Superior temporal gyrus (tissue), 1 donor: ENCODE measurements around the gene CYLD.

Experiments used
- DNase-seq: peaks from one replicate; pipeline ENCODE4 v3.0.0-alpha.2; 2016; ENCODE audit errors: extremely low spot score

Gene CYLD

GRCh38 chr16:50816901-50817555 is 75.1 kb downstream of the CYLD start:
- no peak for DNase-seq

GRCh38 chr16:50818380-50818779 is 76.5 kb downstream of the CYLD start:
- DNase-seq, result no peak

GRCh38 chr16:50819706-50820105 is 77.8 kb downstream of the CYLD start:
- no peak for DNase-seq

GRCh38 chr16:50820225-50820624 is 78.3 kb downstream of the CYLD start:
- DNase-seq, result no peak

GRCh38 chr16:50821586-50821985 is 79.7 kb downstream of the CYLD start:
- no peak for DNase-seq

- DNase-seq, result no peak
Measured at GRCh38 chr16:50822671-50823070, 80.8 kb downstream of the CYLD start.

GRCh38 chr16:50826797-50827316 is 85.0 kb downstream of the CYLD start:
- no peak for DNase-seq

GRCh38 chr16:50828164-50828702 is 86.3 kb downstream of the CYLD start:
- no peak for DNase-seq

GRCh38 chr16:50830698-50831097 is 88.8 kb downstream of the CYLD start:
- DNase-seq, result no peak

- DNase-seq, result no peak
Measured at GRCh38 chr16:50831751-50832150, 89.9 kb downstream of the CYLD start.

- DNase-seq, result no peak
Measured at GRCh38 chr16:50833929-50834328, 92.0 kb downstream of the CYLD start.

GRCh38 chr16:50834701-50835100 is 92.8 kb downstream of the CYLD start:
- no peak for DNase-seq

GRCh38 chr16:50835358-50836060 is 93.6 kb downstream of the CYLD start:
- no peak for DNase-seq

GRCh38 chr16:50836121-50836621 is 94.3 kb downstream of the CYLD start:
- DNase-seq, result peak; percentile 98

- DNase-seq, result no peak
Measured at GRCh38 chr16:50837324-50837723, 95.4 kb downstream of the CYLD start.

GRCh38 chr16:50838165-50838564 is 96.3 kb downstream of the CYLD start:
- no peak for DNase-seq

GRCh38 chr16:50838885-50839284 is 97.0 kb downstream of the CYLD start:
- no peak for DNase-seq

GRCh38 chr16:50839356-50839755 is 97.5 kb downstream of the CYLD start:
- DNase-seq, result peak; percentile 30

- DNase-seq, result peak; percentile 30
Measured at GRCh38 chr16:50839920-50840729, 98.2 kb downstream of the CYLD start.

- no peak for DNase-seq
Measured at GRCh38 chr16:50841081-50841886, 99.4 kb downstream of the CYLD start.

- DNase-seq, result no peak
Measured at GRCh38 chr16:50842013-50842505, 100.2 kb downstream of the CYLD start.
